C4-2B (cell line): ENCODE results near the gene CEP85L.

Source experiments
- H3K27ac ChIP-seq: fragments of 450-650 bp; 2 replicates; pipeline ENCODE4 v1.5.1; 2017
- CTCF ChIP-seq: fragments of 450-650 bp; conservative IDR thresholded peaks from 2 replicates; pipeline ENCODE4 v1.5.1; 2017; ENCODE audit warnings: mild to moderate bottlenecking
- ZFX ChIP-seq: fragments of 450-650 bp; IDR thresholded peaks from 2 replicates; pipeline ENCODE4 v1.6.1; 2017

The CEP85L gene

GRCh38 chr6:118506071-118506638 is 145.2 kb downstream of the CEP85L start:
- TF ChIP-seq CTCF: no peak
- TF ChIP-seq ZFX: no peak

DNA sequence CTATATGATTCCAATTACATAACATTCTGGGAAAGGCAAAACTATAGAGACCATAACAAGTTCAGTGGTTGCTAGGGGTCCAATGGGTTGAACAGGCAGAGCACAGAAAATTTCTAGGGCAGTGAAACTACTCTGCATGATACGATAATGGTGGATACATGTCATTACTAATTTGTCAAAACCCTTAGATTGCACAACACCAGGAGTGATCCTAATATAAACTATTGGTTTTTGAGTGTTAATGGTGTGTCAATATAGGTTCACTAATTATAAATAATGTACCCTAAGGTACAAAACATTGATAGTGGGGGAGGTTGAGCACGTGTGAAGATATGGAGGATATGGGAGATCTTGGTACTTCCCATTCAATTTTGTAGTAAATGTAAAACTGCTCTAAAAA is 145.7 kb downstream of the CEP85L start:
- H3K27ac ChIP-seq: no peak overlapping the region
- TF ChIP-seq CTCF (no peak), ZFX (no peak)

More at GRCh38 chr6:118506071-118506638, 145.2 kb downstream of the CEP85L start:
- H3K27ac ChIP-seq: no peak overlapping the region

GRCh38 chr6:118504611-118505010 is 146.8 kb downstream of the CEP85L start:
- no peak for TF ChIP-seq CTCF
- TF ChIP-seq ZFX: no peak
- H3K27ac ChIP-seq: no peak overlapping the region

DNA sequence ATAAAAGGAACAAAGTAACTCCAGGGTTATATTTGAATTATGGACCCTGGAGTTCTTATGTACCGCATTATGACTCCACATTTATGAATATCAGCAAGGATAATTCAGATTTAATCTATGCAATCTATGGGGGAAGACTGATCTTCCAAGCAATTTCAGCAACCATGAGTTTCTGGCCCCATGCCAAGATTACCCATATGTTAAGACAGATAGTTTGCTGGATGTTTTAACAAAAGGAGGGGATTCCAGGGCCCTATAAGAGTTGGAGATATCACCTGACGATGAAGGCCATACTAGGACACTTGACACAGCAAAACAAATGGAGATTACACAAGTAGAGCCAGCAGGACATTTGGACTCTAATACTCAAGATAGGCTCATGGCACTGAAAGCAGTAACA is 149.2 kb downstream of the CEP85L start:
- H3K27ac ChIP-seq: no peak overlapping the region
- TF ChIP-seq ZFX (no peak), CTCF (no peak)

- H3K27ac ChIP-seq: no peak overlapping the region
- TF ChIP-seq ZFX: no peak
- no peak for TF ChIP-seq CTCF
These were observed 149.6 kb downstream of the CEP85L start for GRCh38 chr6:118501765-118502164.

GRCh38 chr6:118501099-118501498 is 150.3 kb downstream of the CEP85L start:
- no peak overlapping the region for H3K27ac ChIP-seq
- TF ChIP-seq CTCF (no peak), ZFX (no peak)

DNA sequence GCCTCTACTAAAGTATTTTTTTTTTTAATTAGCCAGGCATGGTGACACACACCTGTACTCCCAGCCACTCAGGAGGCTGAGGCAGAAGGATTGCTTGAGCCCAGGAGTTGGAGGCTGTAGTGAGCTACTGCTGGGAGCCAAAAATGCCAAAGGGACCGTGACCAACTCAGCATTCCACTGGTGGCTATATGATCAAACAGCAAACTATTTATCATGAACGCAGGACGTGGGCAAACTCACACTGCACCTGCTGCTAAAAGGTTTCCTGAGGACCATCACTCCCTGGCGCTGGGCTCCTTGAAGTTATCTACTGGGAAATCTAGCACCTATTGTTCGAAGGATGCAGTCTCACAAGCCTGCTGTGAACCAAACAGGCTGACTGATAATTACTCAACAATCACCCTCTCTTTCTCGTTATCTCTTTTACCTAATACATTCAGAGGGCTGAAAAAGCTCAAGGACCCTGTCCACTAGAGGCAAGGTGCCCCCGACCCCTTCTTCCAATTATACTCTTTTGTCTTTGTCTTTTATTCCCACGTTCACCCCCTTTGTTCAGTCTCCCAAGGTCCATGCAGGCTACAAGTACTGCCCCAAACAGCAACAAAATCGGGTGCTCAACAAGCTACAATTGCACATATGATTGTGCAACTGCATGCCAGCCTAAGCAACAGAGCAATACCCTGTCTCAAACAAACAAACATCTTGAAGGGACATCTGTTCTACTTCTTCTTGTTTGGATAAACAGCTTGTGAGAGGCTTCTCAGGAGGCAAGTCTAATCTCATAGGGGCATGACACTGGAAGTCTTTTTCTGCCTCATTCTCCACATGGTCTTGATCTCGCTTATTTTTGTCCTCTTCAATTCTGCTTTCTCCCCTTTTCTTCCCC is 151.0 kb downstream of the CEP85L start:
- H3K27ac ChIP-seq: no peak overlapping the region
- no peak for TF ChIP-seq ZFX
- TF ChIP-seq CTCF: no peak
